ENCODE measurements around the gene SLC9A9. TPM values are rescaled to one million over a fixed set of nuclear protein-coding genes. Genes with fewer than 3 reads are reported as not detected.

SLC9A9 gene
- polyA plus RNA-seq, 1 of the 3 experiments (the other 2 are of a cell fraction) = 0.05 TPM

- Histone ChIP-seq H3K36me3 (replicated peaks in 1 of 2; ENCODE audit: control insufficient read depth in 1 of 2, insufficient read depth in 2 of 2, low read length in 1 of 2) (no peaks in the 10 kb centered on the region), H3K9ac (no peak overlapping the region), H3K27me3 (ENCODE audit: insufficient read depth) (peaks cover 6% of the 10 kb centered on the region; the same call in 1 of the 2 replicates), H3K4me3 (ENCODE audit: low read depth in 2 of 2, low read length in 1 of 2) (no peak overlapping the region), H3K4me2 (no peak overlapping the region), H3K9me3 (no peaks in the 10 kb centered on the region), H3F3A (replicated peaks; ENCODE audit: insufficient read depth) (no peaks in the 10 kb centered on the region), H3K79me2 (ENCODE audit: insufficient read depth) (no peaks in the 10 kb centered on the region), H4K20me1 (ENCODE audit: insufficient read depth) (no peaks in the 10 kb centered on the region), H2AFZ (ENCODE audit: low read depth) (no peak overlapping the region), H3K9me2 (no peaks in the 10 kb centered on the region), H3K4me1 (ENCODE audit: control insufficient read depth in 1 of 2, insufficient read depth in 2 of 2, low read depth in 1 of 2, low read length in 1 of 2) (no peaks in the 10 kb centered on the region), H3K27ac (ENCODE audit: low read depth in 2 of 2, low read length in 1 of 2) (no peak overlapping the region)
- no peak for DNase-seq
- TF ChIP-seq RFX5 (IDR thresholded peaks at IDR 0.05; ENCODE audit: low read length) = no peak
- no peak for TF ChIP-seq ELF1 (IDR thresholded peaks at IDR 0.05)
- TF ChIP-seq, protein P1, sequence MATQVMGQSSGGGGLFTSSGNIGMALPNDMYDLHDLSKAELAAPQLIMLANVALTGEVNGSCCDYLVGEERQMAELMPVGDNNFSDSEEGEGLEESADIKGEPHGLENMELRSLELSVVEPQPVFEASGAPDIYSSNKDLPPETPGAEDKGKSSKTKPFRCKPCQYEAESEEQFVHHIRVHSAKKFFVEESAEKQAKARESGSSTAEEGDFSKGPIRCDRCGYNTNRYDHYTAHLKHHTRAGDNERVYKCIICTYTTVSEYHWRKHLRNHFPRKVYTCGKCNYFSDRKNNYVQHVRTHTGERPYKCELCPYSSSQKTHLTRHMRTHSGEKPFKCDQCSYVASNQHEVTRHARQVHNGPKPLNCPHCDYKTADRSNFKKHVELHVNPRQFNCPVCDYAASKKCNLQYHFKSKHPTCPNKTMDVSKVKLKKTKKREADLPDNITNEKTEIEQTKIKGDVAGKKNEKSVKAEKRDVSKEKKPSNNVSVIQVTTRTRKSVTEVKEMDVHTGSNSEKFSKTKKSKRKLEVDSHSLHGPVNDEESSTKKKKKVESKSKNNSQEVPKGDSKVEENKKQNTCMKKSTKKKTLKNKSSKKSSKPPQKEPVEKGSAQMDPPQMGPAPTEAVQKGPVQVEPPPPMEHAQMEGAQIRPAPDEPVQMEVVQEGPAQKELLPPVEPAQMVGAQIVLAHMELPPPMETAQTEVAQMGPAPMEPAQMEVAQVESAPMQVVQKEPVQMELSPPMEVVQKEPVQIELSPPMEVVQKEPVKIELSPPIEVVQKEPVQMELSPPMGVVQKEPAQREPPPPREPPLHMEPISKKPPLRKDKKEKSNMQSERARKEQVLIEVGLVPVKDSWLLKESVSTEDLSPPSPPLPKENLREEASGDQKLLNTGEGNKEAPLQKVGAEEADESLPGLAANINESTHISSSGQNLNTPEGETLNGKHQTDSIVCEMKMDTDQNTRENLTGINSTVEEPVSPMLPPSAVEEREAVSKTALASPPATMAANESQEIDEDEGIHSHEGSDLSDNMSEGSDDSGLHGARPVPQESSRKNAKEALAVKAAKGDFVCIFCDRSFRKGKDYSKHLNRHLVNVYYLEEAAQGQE (IDR thresholded peaks at IDR 0.05; ENCODE audit: low read depth, low read length) = no peak
- TF ChIP-seq TEAD4 (IDR thresholded peaks at IDR 0.05; ENCODE audit: borderline replicate concordance, insufficient read depth) = no peak
- TF ChIP-seq POLR2AphosphoS5 (IDR thresholded peaks at IDR 0.05; ENCODE audit: low read depth, low read length) = no peak
- no peak for TF ChIP-seq NRF1 (IDR thresholded peaks at IDR 0.05; ENCODE audit: low read depth, low read length)
- no peak for TF ChIP-seq TAF1 (IDR thresholded peaks at IDR 0.05; ENCODE audit: borderline replicate concordance, low read depth, low read length)
- TF ChIP-seq EP300 (IDR thresholded peaks at IDR 0.05; ENCODE audit: borderline replicate concordance in 1 of 2, low read depth in 1 of 2, low read length in 1 of 2) = no peak
- TF ChIP-seq, protein P2, sequence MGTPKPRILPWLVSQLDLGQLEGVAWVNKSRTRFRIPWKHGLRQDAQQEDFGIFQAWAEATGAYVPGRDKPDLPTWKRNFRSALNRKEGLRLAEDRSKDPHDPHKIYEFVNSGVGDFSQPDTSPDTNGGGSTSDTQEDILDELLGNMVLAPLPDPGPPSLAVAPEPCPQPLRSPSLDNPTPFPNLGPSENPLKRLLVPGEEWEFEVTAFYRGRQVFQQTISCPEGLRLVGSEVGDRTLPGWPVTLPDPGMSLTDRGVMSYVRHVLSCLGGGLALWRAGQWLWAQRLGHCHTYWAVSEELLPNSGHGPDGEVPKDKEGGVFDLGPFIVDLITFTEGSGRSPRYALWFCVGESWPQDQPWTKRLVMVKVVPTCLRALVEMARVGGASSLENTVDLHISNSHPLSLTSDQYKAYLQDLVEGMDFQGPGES (IDR thresholded peaks at IDR 0.05; ENCODE audit: low read depth, low read length) = no peak
- no peak for TF ChIP-seq RAD21 (IDR thresholded peaks at IDR 0.05; ENCODE audit: low read length)
- TF ChIP-seq SIN3A (IDR thresholded peaks at IDR 0.05; ENCODE audit: borderline replicate concordance, low read depth, low read length) = no peak
- TF ChIP-seq, protein P3, sequence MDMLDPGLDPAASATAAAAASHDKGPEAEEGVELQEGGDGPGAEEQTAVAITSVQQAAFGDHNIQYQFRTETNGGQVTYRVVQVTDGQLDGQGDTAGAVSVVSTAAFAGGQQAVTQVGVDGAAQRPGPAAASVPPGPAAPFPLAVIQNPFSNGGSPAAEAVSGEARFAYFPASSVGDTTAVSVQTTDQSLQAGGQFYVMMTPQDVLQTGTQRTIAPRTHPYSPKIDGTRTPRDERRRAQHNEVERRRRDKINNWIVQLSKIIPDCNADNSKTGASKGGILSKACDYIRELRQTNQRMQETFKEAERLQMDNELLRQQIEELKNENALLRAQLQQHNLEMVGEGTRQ (IDR thresholded peaks at IDR 0.05; ENCODE audit: borderline replicate concordance, low read depth, low read length) = no peak
- TF ChIP-seq ZBTB33 (IDR thresholded peaks at IDR 0.05; ENCODE audit: borderline replicate concordance, low read depth) = no peak
- TF ChIP-seq NFIC (IDR thresholded peaks at IDR 0.05; ENCODE audit: borderline replicate concordance) = no peak
- no peak for TF ChIP-seq GABPA (IDR thresholded peaks at IDR 0.05; ENCODE audit: low read depth)
- WGBS (ENCODE audit: low lambda C conversion rate) = 18% methylated on average over 4 of the region's 4 CpGs
- CTCF ChIA-PET = interaction anchor here (2.1 kb wide), 1 partner anchor 11 kb away, joined by 5 read pairs; no protein-coding TSS in a partner anchor
- POLR2A ChIA-PET = no interaction called here
These were observed 48.2 kb upstream of the SLC9A9 start for GRCh38 chr3:143896486-143896885.

Data from SK-N-SH (cell line).